H1 (cell line): ENCODE data around the gene ITPK1. TPM values are rescaled to one million over a fixed set of nuclear protein-coding genes. Genes with fewer than 3 reads are reported as not detected.

Source experiments
- RNF2 ChIP-seq: fragments of 200-900, 300-1000 bp; sonication (generic); IDR thresholded peaks from 2 replicates; pipeline ENCODE4 v1.7.1; 2016; ENCODE audit warnings: borderline replicate concordance, low read depth, mild to moderate bottlenecking, antibody characterized with exemption, low read length; ENCODE audit not compliant: poor library complexity, severe bottlenecking; ENCODE audit errors: missing control alignments
- SRF ChIP-seq: IDR thresholded peaks from 2 replicates; pipeline ENCODE4 v1.6.1; 2011; ENCODE audit warnings: mild to moderate bottlenecking, low read depth, low read length, moderate library complexity
- TEAD4 ChIP-seq: IDR thresholded peaks from 2 replicates; pipeline ENCODE4 v1.6.1; 2012; ENCODE audit warnings: low read depth, low read length, inconsistent platforms, mixed read lengths
- polyA plus RNA-seq, 7 experiments: library from polyadenylated mRNA; depleted of rRNA in 3 of 7; stranded (reverse) in 5 of 7; unstranded in 2 of 7; fragments of >200 nt in 5 of 7; fragments of 200-250 nt in 2 of 7; gene quantifications; 1 replicate in 5 of 7; 2 replicates in 1 of 7; 4 replicates in 1 of 7; pipeline versions ENCODE4 v1.2.1 to v1.2.3, GENCODE V29; 2011 to 2013; ENCODE audit warnings: missing spikeins in 2 of 7, mixed read lengths in 2 of 7
- total RNA-seq: library from RNA; stranded (reverse); fragmentation: NEBNext Ultra II Directional; extraction: Animal tissue kit (Norgen Biotek cat#: 25700); gene quantifications from 2 replicates; pipeline ENCODE4 v1.2.1, GENCODE V29; 2021
- TF ChIP-seq, protein P1 (sequence below): IDR thresholded peaks from 2 replicates; pipeline ENCODE4 v1.6.1; 2011; ENCODE audit warnings: low read length, improper control_type of control experiment

The ITPK1 gene
- total and polyA plus RNA-seq, 2 of the 8 experiments (the other 6 are each of a cell fraction or from before 2014, with no cell fraction given) = 108 to 143 TPM

DNA sequence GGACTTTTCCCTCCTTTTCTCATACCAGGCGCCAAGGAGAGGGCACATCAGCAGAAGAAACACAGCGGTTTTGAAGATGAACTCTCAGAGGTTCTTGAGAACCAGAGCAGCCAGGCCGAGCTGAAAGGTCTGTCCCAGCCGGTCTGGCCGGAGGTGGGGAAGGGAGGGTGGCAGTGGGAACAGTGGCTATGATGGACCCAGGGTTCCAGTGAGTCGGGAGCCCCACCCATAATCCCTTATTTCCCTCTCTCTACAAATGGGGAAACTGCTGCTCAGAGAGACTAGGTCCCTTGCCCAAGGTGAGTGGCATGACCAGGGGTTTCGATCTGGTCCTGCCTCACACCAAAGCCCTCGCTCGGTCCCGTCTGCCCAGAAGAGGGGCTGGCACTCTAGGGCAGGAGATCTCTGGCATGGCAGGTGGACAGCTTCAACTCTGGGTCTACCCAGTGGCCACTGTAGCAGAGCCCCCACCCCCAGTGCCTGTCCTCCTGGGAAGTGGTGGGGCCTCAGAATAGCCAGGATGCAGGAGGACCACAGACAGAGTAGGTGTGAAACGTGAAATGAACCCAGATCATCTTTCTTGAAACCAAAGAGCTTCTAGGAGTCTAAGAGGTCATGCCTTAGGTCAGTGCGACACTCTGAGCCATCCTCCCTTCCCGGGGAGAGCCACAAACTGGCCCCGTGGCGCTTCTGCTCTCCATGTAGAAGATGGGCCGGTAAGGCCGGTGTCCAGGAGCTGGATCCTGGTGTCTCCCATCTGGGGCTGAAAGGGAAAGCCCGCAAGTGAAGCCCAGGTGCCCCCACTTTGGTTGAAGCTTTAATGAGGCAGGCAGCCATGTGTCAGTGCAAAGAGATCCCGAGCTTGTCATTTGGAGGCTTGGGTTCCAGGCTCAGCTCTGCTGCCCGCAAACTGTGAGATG lies 185.8 kb downstream of the ITPK1 start (continued):
- TF ChIP-seq, protein P1, sequence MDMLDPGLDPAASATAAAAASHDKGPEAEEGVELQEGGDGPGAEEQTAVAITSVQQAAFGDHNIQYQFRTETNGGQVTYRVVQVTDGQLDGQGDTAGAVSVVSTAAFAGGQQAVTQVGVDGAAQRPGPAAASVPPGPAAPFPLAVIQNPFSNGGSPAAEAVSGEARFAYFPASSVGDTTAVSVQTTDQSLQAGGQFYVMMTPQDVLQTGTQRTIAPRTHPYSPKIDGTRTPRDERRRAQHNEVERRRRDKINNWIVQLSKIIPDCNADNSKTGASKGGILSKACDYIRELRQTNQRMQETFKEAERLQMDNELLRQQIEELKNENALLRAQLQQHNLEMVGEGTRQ = no peak
- TF ChIP-seq TEAD4 (no peak), RNF2 (no peak), SRF (no peak)
